Measurements from ENCODE around the gene CNGB1.

DNA sequence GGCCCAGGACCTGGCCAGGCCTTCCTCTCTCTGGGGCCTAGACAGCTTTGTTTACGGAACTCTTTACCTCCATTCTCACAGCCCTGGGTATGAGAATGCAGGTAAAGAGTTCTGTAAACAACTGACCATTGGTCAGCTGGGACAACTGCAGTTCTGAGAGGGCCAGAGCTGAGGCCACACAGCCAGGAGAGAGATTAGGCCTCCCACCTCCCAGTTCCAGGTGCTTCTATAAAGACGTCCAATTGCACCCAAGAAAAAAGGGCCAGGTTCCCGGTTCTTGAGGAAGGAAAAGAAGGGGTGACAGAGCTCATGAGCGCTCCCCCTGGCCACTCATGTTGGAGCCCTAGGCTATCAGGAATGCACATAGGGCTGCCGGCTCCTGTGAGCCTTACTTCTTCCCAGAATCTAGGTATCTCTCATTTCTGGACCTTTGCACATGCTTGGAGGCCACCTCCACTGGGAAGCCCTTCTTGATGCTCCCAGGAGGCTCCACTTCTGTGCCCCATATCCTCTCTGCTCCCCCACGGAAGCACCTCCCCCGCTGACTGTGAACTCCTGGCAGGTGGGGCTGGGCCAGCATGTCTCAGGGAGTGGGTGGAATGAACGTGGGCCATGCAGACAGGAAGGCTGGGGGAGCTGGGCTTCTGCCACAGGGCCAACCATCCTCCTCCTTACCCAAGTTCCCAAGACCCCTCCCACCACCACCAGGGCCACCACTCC lies 13.1 kb downstream of the CNGB1 start:
- TF ChIP-seq, protein P1, sequence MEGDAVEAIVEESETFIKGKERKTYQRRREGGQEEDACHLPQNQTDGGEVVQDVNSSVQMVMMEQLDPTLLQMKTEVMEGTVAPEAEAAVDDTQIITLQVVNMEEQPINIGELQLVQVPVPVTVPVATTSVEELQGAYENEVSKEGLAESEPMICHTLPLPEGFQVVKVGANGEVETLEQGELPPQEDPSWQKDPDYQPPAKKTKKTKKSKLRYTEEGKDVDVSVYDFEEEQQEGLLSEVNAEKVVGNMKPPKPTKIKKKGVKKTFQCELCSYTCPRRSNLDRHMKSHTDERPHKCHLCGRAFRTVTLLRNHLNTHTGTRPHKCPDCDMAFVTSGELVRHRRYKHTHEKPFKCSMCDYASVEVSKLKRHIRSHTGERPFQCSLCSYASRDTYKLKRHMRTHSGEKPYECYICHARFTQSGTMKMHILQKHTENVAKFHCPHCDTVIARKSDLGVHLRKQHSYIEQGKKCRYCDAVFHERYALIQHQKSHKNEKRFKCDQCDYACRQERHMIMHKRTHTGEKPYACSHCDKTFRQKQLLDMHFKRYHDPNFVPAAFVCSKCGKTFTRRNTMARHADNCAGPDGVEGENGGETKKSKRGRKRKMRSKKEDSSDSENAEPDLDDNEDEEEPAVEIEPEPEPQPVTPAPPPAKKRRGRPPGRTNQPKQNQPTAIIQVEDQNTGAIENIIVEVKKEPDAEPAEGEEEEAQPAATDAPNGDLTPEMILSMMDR (IDR thresholded peaks at IDR 0.05; ENCODE audit: poor library complexity) = no peak
- TF ChIP-seq EZH2phosphoT487 (IDR thresholded peaks at IDR 0.05; ENCODE audit: low read depth, severe bottlenecking, unreplicated experiment) = no peak
- TF ChIP-seq EZH2 (IDR thresholded peaks at IDR 0.05; ENCODE audit: borderline replicate concordance) = no peak
